ENCODE results near the gene ATP6V1F.

- TF ChIP-seq GATA2 (IDR thresholded peaks at IDR 0.05; ENCODE audit: low read depth, low read length), result no peak
- no peak for TF ChIP-seq GATA3 (IDR thresholded peaks at IDR 0.05; ENCODE audit: low read depth, low read length)
Measured at GRCh38 chr7:128838109-128838779, 24.4 kb upstream of the ATP6V1F start.

Measured in SH-SY5Y (cell line).